ENCODE measurements around the gene CEP131.

CEP131 gene

DNA sequence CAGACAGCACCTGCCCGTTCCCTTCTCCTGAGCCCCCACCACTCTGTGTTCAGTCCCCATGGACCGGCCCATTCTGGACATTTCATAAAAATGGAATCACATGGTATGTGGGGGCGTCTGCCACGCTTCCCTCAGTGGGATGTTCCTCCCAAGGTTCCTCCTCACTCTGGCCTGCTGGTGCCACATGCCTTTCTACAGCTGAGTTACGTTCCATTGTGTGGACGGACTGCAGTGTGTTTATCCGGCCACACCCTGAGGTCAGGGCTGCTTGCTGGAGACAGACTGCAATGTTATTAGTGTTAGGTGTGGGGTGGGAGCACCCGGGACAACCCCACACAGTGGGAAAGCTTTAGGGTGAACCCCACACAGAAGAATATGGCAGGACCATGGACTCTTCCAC lies 50.8 kb downstream of the CEP131 start:
- no peaks in the 10 kb centered on the region for H3K36me3 ChIP-seq (ENCODE audit: control insufficient read depth, insufficient read depth, low read length)
- no peak overlapping the region for H3K4me3 ChIP-seq (replicated peaks; ENCODE audit: low read depth, low read length)
- no peaks in the 10 kb centered on the region for H3K27me3 ChIP-seq (replicated peaks; ENCODE audit: control insufficient read depth, insufficient read depth, low read length)
- DNase-seq (ENCODE audit: extremely low read depth, insufficient read length): no peak
- TF ChIP-seq, protein P1, sequence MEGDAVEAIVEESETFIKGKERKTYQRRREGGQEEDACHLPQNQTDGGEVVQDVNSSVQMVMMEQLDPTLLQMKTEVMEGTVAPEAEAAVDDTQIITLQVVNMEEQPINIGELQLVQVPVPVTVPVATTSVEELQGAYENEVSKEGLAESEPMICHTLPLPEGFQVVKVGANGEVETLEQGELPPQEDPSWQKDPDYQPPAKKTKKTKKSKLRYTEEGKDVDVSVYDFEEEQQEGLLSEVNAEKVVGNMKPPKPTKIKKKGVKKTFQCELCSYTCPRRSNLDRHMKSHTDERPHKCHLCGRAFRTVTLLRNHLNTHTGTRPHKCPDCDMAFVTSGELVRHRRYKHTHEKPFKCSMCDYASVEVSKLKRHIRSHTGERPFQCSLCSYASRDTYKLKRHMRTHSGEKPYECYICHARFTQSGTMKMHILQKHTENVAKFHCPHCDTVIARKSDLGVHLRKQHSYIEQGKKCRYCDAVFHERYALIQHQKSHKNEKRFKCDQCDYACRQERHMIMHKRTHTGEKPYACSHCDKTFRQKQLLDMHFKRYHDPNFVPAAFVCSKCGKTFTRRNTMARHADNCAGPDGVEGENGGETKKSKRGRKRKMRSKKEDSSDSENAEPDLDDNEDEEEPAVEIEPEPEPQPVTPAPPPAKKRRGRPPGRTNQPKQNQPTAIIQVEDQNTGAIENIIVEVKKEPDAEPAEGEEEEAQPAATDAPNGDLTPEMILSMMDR (IDR thresholded peaks at IDR 0.05; ENCODE audit: insufficient read depth, low read length, poor library complexity, severe bottlenecking): no peak

- no peak for DNase-seq (ENCODE audit: extremely low read depth, insufficient read length)
- TF ChIP-seq, protein P1 (IDR thresholded peaks at IDR 0.05; ENCODE audit: insufficient read depth, low read length, poor library complexity, severe bottlenecking): no peak
- H3K4me3 ChIP-seq (replicated peaks; ENCODE audit: low read depth, low read length): no peak overlapping the region
These were observed 51.9 kb downstream of the CEP131 start for GRCh38 chr17:81170727-81171494.

GRCh38 chr17:81169870-81170309 lies 52.9 kb downstream of the CEP131 start:
- H3K4me3 ChIP-seq (replicated peaks; ENCODE audit: low read depth, low read length): no peak overlapping the region
- TF ChIP-seq, protein P1 (IDR thresholded peaks at IDR 0.05; ENCODE audit: insufficient read depth, low read length, poor library complexity, severe bottlenecking): no peak
- H3K36me3 ChIP-seq (ENCODE audit: control insufficient read depth, insufficient read depth, low read length): no peaks in the 10 kb centered on the region
- H3K27me3 ChIP-seq (replicated peaks; ENCODE audit: control insufficient read depth, insufficient read depth, low read length): no peaks in the 10 kb centered on the region; the same call in 1 of the 2 replicates
- no peak for DNase-seq (ENCODE audit: extremely low read depth, insufficient read length)

More at GRCh38 chr17:81170727-81171494, 51.9 kb downstream of the CEP131 start:
- Histone ChIP-seq H3K27me3 (replicated peaks; ENCODE audit: control insufficient read depth, insufficient read depth, low read length) (no peaks in the 10 kb centered on the region), H3K36me3 (ENCODE audit: control insufficient read depth, insufficient read depth, low read length) (no peaks in the 10 kb centered on the region)

DNA sequence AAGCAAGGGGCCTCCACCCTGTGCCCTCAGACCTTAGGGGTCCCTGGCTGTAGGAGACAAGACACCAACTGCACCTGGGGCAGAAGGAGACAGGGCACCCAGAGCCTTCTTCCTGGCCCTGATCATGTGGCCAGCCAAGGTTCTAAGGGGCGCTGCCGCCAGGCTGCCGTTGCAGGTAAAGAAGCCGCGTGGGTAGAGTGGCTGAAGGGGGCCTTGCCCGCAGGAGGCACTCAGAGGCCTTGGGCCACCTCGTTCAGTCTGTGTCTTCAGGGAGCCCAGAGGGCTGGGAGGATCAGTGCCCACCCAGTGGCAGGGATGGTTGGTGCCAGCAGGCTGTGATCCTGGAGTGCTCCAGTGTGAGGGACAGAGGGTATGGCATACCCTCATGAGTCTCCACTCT lies 55.1 kb downstream of the CEP131 start:
- DNase-seq (ENCODE audit: extremely low read depth, insufficient read length): no peak
- Histone ChIP-seq H3K27me3 (replicated peaks; ENCODE audit: control insufficient read depth, insufficient read depth, low read length) (no peaks in the 10 kb centered on the region; the same call in 1 of the 2 replicates), H3K36me3 (ENCODE audit: control insufficient read depth, insufficient read depth, low read length) (no peaks in the 10 kb centered on the region), H3K4me3 (replicated peaks; ENCODE audit: low read depth, low read length) (no peak overlapping the region)
- TF ChIP-seq, protein P1 (IDR thresholded peaks at IDR 0.05; ENCODE audit: insufficient read depth, low read length, poor library complexity, severe bottlenecking): no peak

DNA sequence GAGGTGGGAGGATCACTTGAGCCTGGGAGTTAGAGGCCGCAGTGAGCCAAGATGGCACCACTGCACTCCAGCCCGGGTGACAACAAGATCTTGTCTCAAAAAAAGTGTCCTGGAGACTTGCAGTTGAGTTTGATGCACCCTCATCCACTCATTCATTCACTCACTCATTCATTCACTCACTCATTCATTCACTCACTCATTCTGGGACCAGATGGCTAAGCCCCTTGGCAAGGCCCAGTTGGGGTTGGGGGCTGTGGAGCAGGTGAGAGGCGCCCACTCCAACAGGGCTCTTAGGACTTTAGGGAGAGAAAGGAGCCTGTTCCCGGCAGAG lies 55.6 kb downstream of the CEP131 start:
- Histone ChIP-seq H3K27me3 (replicated peaks; ENCODE audit: control insufficient read depth, insufficient read depth, low read length) (no peaks in the 10 kb centered on the region; the same call in 1 of the 2 replicates), H3K4me3 (replicated peaks; ENCODE audit: low read depth, low read length) (no peak overlapping the region), H3K36me3 (ENCODE audit: control insufficient read depth, insufficient read depth, low read length) (no peaks in the 10 kb centered on the region)
- TF ChIP-seq, protein P1 (IDR thresholded peaks at IDR 0.05; ENCODE audit: insufficient read depth, low read length, poor library complexity, severe bottlenecking): no peak
- no peak for DNase-seq (ENCODE audit: extremely low read depth, insufficient read length)

Data from GM06990 (cell line).